GM18507 (cell line): ENCODE data around the gene ZNF69.
"Not testable (repeated sequence)": the region's sequence is repeated elsewhere in the genome, so short reads cannot be mapped to it uniquely, and the experiment has no call there.

Experiments
- DNase-seq: peaks from one replicate; pipeline ENCODE4 v3.0.0; 2011; ENCODE audit warnings: low read depth; ENCODE audit not compliant: insufficient read length; ENCODE audit errors: extremely low spot score
- FAIRE-seq: peaks from 2 replicates; lab custom pipeline; 2011; peaks lifted over from hg19 to GRCh38; lab: Jason Lieb, UNC

ZNF69 gene

GRCh38 chr19:11948646-11949045 lies 61.1 kb downstream of the ZNF69 start:
- DNase-seq (no peak), FAIRE-seq (no peak)

DNA sequence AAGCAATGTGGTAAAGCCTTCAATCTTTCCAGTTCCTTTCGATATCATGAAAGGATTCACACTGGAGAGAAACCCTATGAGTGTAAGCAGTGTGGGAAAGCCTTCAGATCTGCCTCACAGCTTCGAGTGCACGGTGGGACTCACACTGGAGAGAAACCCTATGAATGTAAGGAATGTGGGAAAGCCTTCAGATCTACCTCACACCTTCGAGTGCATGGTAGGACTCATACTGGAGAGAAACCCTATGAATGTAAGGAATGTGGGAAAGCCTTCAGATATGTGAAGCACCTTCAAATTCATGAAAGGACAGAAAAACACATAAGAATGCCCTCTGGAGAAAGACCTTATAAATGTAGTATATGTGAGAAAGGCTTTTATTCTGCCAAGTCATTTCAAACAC lies 61.6 kb downstream of the ZNF69 start:
- FAIRE-seq (no peak), DNase-seq (no peak)

DNA sequence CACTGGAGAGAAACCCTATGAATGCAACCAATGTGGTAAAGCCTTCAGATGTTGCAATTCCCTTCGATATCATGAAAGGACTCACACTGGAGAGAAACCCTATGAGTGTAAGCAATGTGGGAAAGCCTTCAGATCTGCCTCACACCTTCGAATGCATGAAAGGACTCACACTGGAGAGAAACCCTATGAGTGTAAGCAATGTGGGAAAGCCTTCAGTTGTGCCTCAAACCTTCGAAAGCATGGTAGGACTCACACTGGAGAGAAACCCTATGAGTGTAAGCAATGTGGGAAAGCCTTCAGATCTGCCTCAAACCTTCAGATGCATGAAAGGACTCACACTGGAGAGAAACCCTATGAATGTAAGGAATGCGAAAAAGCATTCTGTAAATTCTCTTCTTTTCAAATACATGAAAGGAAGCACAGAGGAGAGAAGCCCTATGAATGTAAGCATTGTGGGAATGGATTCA lies 62.1 kb downstream of the ZNF69 start:
- not testable (repeated sequence) for FAIRE-seq, DNase-seq

DNA sequence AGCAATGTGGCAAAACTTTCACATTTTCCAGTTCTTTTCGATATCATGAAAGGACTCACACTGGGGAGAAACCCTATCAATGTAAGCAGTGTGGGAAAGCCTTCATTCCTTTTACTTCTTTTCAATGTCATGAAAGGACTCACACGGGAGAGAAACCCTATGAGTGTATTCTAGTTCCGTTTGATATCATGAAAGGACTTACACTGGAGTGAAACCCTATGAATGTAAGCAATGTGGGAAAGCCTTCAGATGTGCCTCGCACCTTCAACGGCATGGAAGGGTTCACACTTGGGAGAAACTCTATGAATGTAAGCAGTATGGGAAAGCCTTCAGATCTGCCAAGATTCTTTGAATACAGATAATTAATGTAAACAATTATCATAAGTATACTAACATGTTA lies 62.7 kb downstream of the ZNF69 start:
- FAIRE-seq (no peak), DNase-seq (no peak)
